ENCODE results near the gene MT1E. TPM values are rescaled to one million over a fixed set of nuclear protein-coding genes. Genes with fewer than 3 reads are reported as not detected.

The MT1E gene
- polyA plus RNA-seq, 3 donors: 256 to 2,506 (median 1,432) TPM

Other genes with a start within 250 kb of the MT1E start
- gene AMFR, start 200.2 kb upstream of the MT1E start, polyA plus RNA-seq: 10 to 100 TPM; 36.6 to 47.3 (median 38.0) TPM
- gene NUDT21, start 174.4 kb upstream of the MT1E start, polyA plus RNA-seq: 10 to 100 TPM; 34.2 to 40.4 (median 34.4) TPM
- gene OGFOD1, start 174.2 kb upstream of the MT1E start, polyA plus RNA-seq: 10 to 100 TPM in 1 of 3 donors, 1 to 10 TPM in 2; 7.8 to 25.7 (median 9.2) TPM
- 10 to 100 TPM; 12.8 to 38.9 (median 21.3) TPM for gene BBS2, start 105.8 kb upstream of the MT1E start, polyA plus RNA-seq
- gene MT4, start 60.7 kb upstream of the MT1E start, polyA plus RNA-seq: not detected
- gene MT3, start 36.3 kb upstream of the MT1E start, polyA plus RNA-seq: 1 to 10 TPM in 2 of 3 donors, under 1 TPM in 1; 0.91 to 2.7 (median 1.8) TPM
- gene MT2A, start 17.2 kb upstream of the MT1E start, polyA plus RNA-seq: 1,000 to 10,000 TPM in 2 of 3 donors, 100 to 1,000 TPM in 1; 558 to 7,150 (median 3,647) TPM
- 1,000 to 10,000 TPM in 1 of 3 donors, 100 to 1,000 TPM in 2; 108 to 1,265 (median 551) TPM for gene MT1M, start 6.9 kb downstream of the MT1E start, polyA plus RNA-seq
- gene MT1A, start 12.9 kb downstream of the MT1E start, polyA plus RNA-seq: 1,000 to 10,000 TPM in 2 of 3 donors, 100 to 1,000 TPM in 1; 259 to 2,112 (median 1,254) TPM
- gene MT1B, start 26.1 kb downstream of the MT1E start, polyA plus RNA-seq: 1 to 10 TPM in 1 of 3 donors, not detected in 2; 9.3 TPM
- 100 to 1,000 TPM in 2 of 3 donors, 10 to 100 TPM in 1; 84.5 to 341 (median 130) TPM for gene MT1F, start 32.2 kb downstream of the MT1E start, polyA plus RNA-seq
- 1,000 to 10,000 TPM; 1,258 to 2,088 (median 1,548) TPM for gene MT1G, start 42.3 kb downstream of the MT1E start, polyA plus RNA-seq
- 10 to 100 TPM in 2 of 3 donors, 1 to 10 TPM in 1; 6.4 to 67.9 (median 60.5) TPM for gene MT1H, start 44.0 kb downstream of the MT1E start, polyA plus RNA-seq
- gene MT1X, start 56.7 kb downstream of the MT1E start, polyA plus RNA-seq: 1,000 to 10,000 TPM; 2,752 to 5,906 (median 2,980) TPM
- 10 to 100 TPM; 10.1 to 32.1 (median 19.8) TPM for gene NUP93, start 104.3 kb downstream of the MT1E start, polyA plus RNA-seq
- gene SLC12A3, start 239.4 kb downstream of the MT1E start, polyA plus RNA-seq: under 1 TPM in 2 of 3 donors, not detected in 1; 0.02 to 0.06 TPM